HCT116 (cell line): ENCODE data around the gene SERPINA3. TPM values are rescaled to one million over a fixed set of nuclear protein-coding genes. Genes with fewer than 3 reads are reported as not detected.
"Not testable (repeated sequence)": the region's sequence is repeated elsewhere in the genome, so short reads cannot be mapped to it uniquely, and the experiment has no call there.

Source experiments
- ATAC-seq: fragments of 200-7000 bp; cut with Tn5 transposase; 2 replicates; pipeline ENCODE4 v1.9.1; 2020; ENCODE audit warnings: mild to moderate bottlenecking, moderate library complexity
- BruUV-seq: library from RNA; stranded (reverse); fragments of 400-500 nt; replicated peaks from 2 replicates; lab custom pipeline; 2021; lab: Mats Ljungman, UMichigan
- CTCF ChIA-PET: fragments of 300-600 bp; sonication (Branson Sonifier 250); formaldehyde crosslinking; loops from one replicate; lab custom pipeline; 2021; ENCODE audit warnings: antibody characterized with exemption; lab: Charles Lee
- POLR2A ChIA-PET: fragments of 300-600, 350-600 bp; sonication (Branson Sonifier 250); formaldehyde crosslinking; loops from one replicate; lab custom pipeline; 2021; ENCODE audit warnings: antibody characterized with exemption; lab: Charles Lee
- RAD21 ChIA-PET, 2 experiments: fragments of 300-600 bp; sonication (Branson Sonifier 250); formaldehyde crosslinking; loops; one replicate each; lab custom pipeline; 2023; ENCODE audit warnings: low total read pairs in 2 of 2; ENCODE audit not compliant: uncharacterized antibody in 2 of 2, unreplicated experiment in 2 of 2, low non-redundant PET in 1 of 2; lab: Charles Lee
- DNase-seq: peaks from one replicate; pipeline ENCODE4 v3.0.0-alpha.2; 2010; ENCODE audit warnings: low read depth, low spot score
- H2AFZ ChIP-seq: fragments of 200-600 bp; shearing (Covaris generic), sonication (generic); 2 replicates; pipeline ENCODE4 v1.6.1; 2017; ENCODE audit warnings: low read depth, mixed run types, mixed read lengths, antibody characterized with exemption, low read length; ENCODE audit not compliant: poor library complexity, severe bottlenecking
- H3K27ac ChIP-seq: 2 replicates; pipeline ENCODE4 v1.5.1; 2012; ENCODE audit warnings: low read depth, low read length
- H3K27me3 ChIP-seq: fragments of 200-600 bp; sonication (generic); 2 replicates; pipeline ENCODE4 v1.6.1; 2016; ENCODE audit warnings: mixed run types, low read length, mixed read lengths; ENCODE audit not compliant: insufficient read depth
- H3K36me3 ChIP-seq, 2 experiments: fragments of 200-500 bp in 1 of 2; fragments of 200-600 bp in 1 of 2; sonication (Bioruptor generic) in 1 of 2; sonication (generic) in 1 of 2; 2 replicates each; pipeline versions ENCODE4 v1.5.1 to v1.6.1; 2014 to 2016; ENCODE audit warnings: low read length in 2 of 2, inconsistent platforms in 1 of 2, mixed read lengths in 1 of 2, mixed run types in 1 of 2; ENCODE audit not compliant: insufficient read depth in 2 of 2, control insufficient read depth in 1 of 2
- H3K4me1 ChIP-seq, 2 experiments: fragments of 200-600 bp in 1 of 2; sonication (generic) in 1 of 2; 2 replicates each; pipeline versions ENCODE4 v1.5.1 to v1.6.1; 2012 to 2017; ENCODE audit warnings: low read length in 2 of 2, inconsistent platforms in 1 of 2, mild to moderate bottlenecking in 1 of 2, mixed read lengths in 1 of 2, mixed run types in 1 of 2, moderate library complexity in 1 of 2; ENCODE audit not compliant: insufficient read depth in 2 of 2, control insufficient read depth in 1 of 2
- H3K4me2 ChIP-seq: fragments of 200-600 bp; sonication (generic); 2 replicates; pipeline ENCODE4 v1.6.1; 2017; ENCODE audit warnings: mixed run types, low read length, mixed read lengths
- H3K4me3 ChIP-seq, 2 experiments: fragments of 200-600 bp in 1 of 2; sonication (generic) in 1 of 2; replicated peaks in 1 of 2; 2 replicates each; pipeline ENCODE4 v1.5.1; 2011 to 2016; ENCODE audit warnings: low read length in 2 of 2, control low read depth in 1 of 2, low read depth in 1 of 2, mild to moderate bottlenecking in 1 of 2, mixed read lengths in 1 of 2, mixed run types in 1 of 2
- H3K79me2 ChIP-seq: fragments of 200-600 bp; sonication (generic); 2 replicates; pipeline ENCODE4 v1.6.1; 2017; ENCODE audit warnings: mild to moderate bottlenecking, mixed run types, low read length, moderate library complexity, mixed read lengths; ENCODE audit not compliant: insufficient read depth
- H3K9ac ChIP-seq: fragments of 200-600 bp; sonication (generic); 2 replicates; pipeline ENCODE4 v1.6.1; 2016; ENCODE audit warnings: low read length, mixed read lengths
- H3K9me2 ChIP-seq: fragments of 200-600 bp; sonication (generic), shearing (Covaris generic); 2 replicates; pipeline ENCODE4 v1.6.1; 2017; ENCODE audit warnings: mixed run types, mild to moderate bottlenecking, moderate library complexity; ENCODE audit not compliant: insufficient read depth
- H3K9me3 ChIP-seq, 2 experiments: fragments of 200-500 bp in 1 of 2; fragments of 200-600 bp in 1 of 2; sonication (Bioruptor generic) in 1 of 2; sonication (generic) in 1 of 2; 2 replicates each; pipeline ENCODE4 v1.6.1; 2014 to 2017; ENCODE audit warnings: low read length in 2 of 2, mixed read lengths in 2 of 2, inconsistent platforms in 1 of 2, low read depth in 1 of 2, mild to moderate bottlenecking in 1 of 2, mixed run types in 1 of 2, moderate library complexity in 1 of 2; ENCODE audit not compliant: control insufficient read depth in 1 of 2, insufficient read depth in 1 of 2
- H4K20me1 ChIP-seq: fragments of 200-600 bp; sonication (generic), shearing (Covaris generic); 2 replicates; pipeline ENCODE4 v1.6.1; 2017; ENCODE audit warnings: mixed run types, mild to moderate bottlenecking, moderate library complexity; ENCODE audit not compliant: insufficient read depth
- CBX3 ChIP-seq: IDR thresholded peaks from 2 replicates; pipeline ENCODE4 v1.6.1; 2012; ENCODE audit warnings: low read depth
- EGR1 ChIP-seq: IDR thresholded peaks from 2 replicates; pipeline ENCODE4 v1.6.1; 2012; ENCODE audit warnings: low read depth
- ELF1 ChIP-seq: IDR thresholded peaks from 2 replicates; pipeline ENCODE4 v1.6.1; 2012; ENCODE audit warnings: low read depth, borderline replicate concordance
- EZH2phosphoT487 ChIP-seq: fragments of 200-600 bp; IDR thresholded peaks from 2 replicates; pipeline ENCODE4 v1.6.1; 2018; ENCODE audit warnings: antibody characterized with exemption, borderline replicate concordance
- FOSL1 ChIP-seq: IDR thresholded peaks from 2 replicates; pipeline ENCODE4 v1.6.1; 2012; ENCODE audit warnings: low read depth
- JUND ChIP-seq: IDR thresholded peaks from 2 replicates; pipeline ENCODE4 v1.6.1; 2012
- RAD21 ChIP-seq: IDR thresholded peaks from 2 replicates; pipeline ENCODE4 v1.6.1; 2012; ENCODE audit warnings: low read depth, mild to moderate bottlenecking
- SIN3A ChIP-seq: IDR thresholded peaks from 2 replicates; pipeline ENCODE4 v1.6.1; 2012; ENCODE audit warnings: low read depth
- TCF7L2 ChIP-seq: IDR thresholded peaks from 2 replicates; pipeline ENCODE4 v1.7.0; 2011; ENCODE audit warnings: borderline replicate concordance, inconsistent platforms; ENCODE audit not compliant: insufficient read depth, insufficient read length; ENCODE audit errors: extremely low read depth
- YY1 ChIP-seq: IDR thresholded peaks from 2 replicates; pipeline ENCODE4 v1.6.1; 2011; ENCODE audit warnings: low read length, low read depth, moderate library complexity, mild to moderate bottlenecking; ENCODE audit not compliant: insufficient replicate concordance; ENCODE audit errors: extremely low read depth
- ZNF274 ChIP-seq: fragments of 200-500 bp; sonication (Bioruptor generic); IDR thresholded peaks from 2 replicates; pipeline ENCODE4 v1.6.1; 2014; ENCODE audit warnings: mild to moderate bottlenecking, low read depth, low read length, inconsistent platforms
- intact Hi-C: fragments of 100-400 bp; cut with micrococcal nuclease; formaldehyde crosslinking; loops from 2 replicates; pipeline ENCODE4 v1.10.0; 2022
- total RNA-seq: library from RNA; stranded (reverse); gene quantifications from one replicate; pipeline ENCODE4 v1.2.1, GENCODE V29; 2021; ENCODE audit not compliant: unreplicated experiment
- TF ChIP-seq, protein P1 (sequence below): IDR thresholded peaks from 2 replicates; pipeline ENCODE4 v1.6.1; 2012; ENCODE audit warnings: low read depth
- TF ChIP-seq, protein P2 (sequence below): IDR thresholded peaks from 2 replicates; pipeline ENCODE4 v1.6.1; 2011; ENCODE audit warnings: mild to moderate bottlenecking, low read length, moderate library complexity; ENCODE audit not compliant: insufficient replicate concordance; ENCODE audit errors: extremely low read depth
- TF ChIP-seq, protein P3 (sequence below): IDR thresholded peaks from 2 replicates; pipeline ENCODE4 v1.6.1; 2012

Gene SERPINA3
- total RNA-seq, 1 experiment from 2014 or later, result 4.3 TPM

DNA sequence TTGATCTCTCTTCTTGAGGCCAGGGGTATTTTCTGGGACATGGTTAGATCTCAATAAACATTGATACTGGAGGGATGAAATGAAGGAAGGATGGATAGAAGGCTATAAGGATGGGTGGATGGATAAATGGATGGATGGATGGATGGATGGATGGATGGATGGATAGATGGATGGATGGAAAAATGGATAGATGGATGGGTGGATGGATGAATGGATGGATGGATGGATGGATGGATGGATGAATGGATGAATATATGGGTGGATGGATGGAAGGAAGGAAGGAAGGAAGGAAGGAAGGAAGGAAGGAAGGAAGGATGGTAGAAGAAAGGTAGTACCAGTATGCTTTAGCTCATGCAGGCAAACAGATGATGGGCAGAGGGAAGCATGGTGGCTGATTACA lies 34.7 kb upstream of the SERPINA3 start:
- H3K36me3 ChIP-seq, BruUV-seq, H3K9ac ChIP-seq, H3K79me2 ChIP-seq, H3K27me3 ChIP-seq, intact Hi-C loops, RAD21 ChIA-PET, H4K20me1 ChIP-seq, CTCF ChIA-PET, H3K27ac ChIP-seq, H3K4me3 ChIP-seq, H3K4me2 ChIP-seq, H2AFZ ChIP-seq, H3K9me2 ChIP-seq, H3K9me3 ChIP-seq, DNase-seq, POLR2A ChIA-PET, ATAC-seq: not testable (repeated sequence)
- peaks cover 0 to 11% of the 10 kb centered on the region in 2 experiments; a peak in 3 of 4 replicates for H3K4me1 ChIP-seq

DNA sequence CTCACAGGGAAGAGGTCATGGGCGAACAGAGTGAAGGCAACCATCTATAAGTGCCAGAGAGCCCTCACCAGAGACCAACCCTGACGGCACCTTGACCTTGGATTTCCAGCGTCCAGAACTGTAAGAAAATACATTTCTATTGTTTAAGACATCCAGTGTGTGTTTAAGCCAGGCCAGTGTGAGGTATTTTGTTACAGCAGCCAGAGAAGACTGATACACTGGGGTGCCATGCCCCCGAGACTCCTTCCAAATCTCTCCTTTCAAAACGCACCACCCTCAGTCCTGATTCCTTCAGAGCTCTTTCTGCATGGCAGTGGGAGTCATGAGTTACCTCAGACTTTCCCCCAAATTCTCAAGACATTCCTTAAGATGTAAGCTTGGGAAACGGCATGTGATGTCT lies 33.5 kb upstream of the SERPINA3 start:
- Histone ChIP-seq H3K27ac (no peak overlapping the region), H3K27me3 (no peaks in the 10 kb centered on the region), H3K9me2 (no peaks in the 10 kb centered on the region), H2AFZ (no peak overlapping the region), H3K9ac (no peak overlapping the region), H3K36me3 (no peaks in the 10 kb centered on the region), H3K4me1 (peaks cover 0 to 11% of the 10 kb centered on the region in 2 experiments; a peak in 3 of 4 replicates), H4K20me1 (no peaks in the 10 kb centered on the region), H3K4me3 (no peak overlapping the region), H3K9me3 (no peaks in the 10 kb centered on the region), H3K79me2 (no peaks in the 10 kb centered on the region), H3K4me2 (no peak overlapping the region)
- intact Hi-C loops, result no loop called here
- DNase-seq, result no peak
- no TSS peak for BruUV-seq
- no peak for ATAC-seq
- CTCF ChIA-PET, result no interaction called here
- POLR2A ChIA-PET, result no interaction called here
- RAD21 ChIA-PET, result no interaction called here
- TF ChIP-seq SIN3A (no peak), FOSL1 (no peak), YY1 (no peak), RAD21 (no peak), EGR1 (no peak), TCF7L2 (no peak), ZNF274 (no peak), CBX3 (no peak), EZH2phosphoT487 (no peak), JUND (no peak), ELF1 (no peak)
- TF ChIP-seq, protein P1, sequence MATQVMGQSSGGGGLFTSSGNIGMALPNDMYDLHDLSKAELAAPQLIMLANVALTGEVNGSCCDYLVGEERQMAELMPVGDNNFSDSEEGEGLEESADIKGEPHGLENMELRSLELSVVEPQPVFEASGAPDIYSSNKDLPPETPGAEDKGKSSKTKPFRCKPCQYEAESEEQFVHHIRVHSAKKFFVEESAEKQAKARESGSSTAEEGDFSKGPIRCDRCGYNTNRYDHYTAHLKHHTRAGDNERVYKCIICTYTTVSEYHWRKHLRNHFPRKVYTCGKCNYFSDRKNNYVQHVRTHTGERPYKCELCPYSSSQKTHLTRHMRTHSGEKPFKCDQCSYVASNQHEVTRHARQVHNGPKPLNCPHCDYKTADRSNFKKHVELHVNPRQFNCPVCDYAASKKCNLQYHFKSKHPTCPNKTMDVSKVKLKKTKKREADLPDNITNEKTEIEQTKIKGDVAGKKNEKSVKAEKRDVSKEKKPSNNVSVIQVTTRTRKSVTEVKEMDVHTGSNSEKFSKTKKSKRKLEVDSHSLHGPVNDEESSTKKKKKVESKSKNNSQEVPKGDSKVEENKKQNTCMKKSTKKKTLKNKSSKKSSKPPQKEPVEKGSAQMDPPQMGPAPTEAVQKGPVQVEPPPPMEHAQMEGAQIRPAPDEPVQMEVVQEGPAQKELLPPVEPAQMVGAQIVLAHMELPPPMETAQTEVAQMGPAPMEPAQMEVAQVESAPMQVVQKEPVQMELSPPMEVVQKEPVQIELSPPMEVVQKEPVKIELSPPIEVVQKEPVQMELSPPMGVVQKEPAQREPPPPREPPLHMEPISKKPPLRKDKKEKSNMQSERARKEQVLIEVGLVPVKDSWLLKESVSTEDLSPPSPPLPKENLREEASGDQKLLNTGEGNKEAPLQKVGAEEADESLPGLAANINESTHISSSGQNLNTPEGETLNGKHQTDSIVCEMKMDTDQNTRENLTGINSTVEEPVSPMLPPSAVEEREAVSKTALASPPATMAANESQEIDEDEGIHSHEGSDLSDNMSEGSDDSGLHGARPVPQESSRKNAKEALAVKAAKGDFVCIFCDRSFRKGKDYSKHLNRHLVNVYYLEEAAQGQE, result no peak
- TF ChIP-seq, protein P2, sequence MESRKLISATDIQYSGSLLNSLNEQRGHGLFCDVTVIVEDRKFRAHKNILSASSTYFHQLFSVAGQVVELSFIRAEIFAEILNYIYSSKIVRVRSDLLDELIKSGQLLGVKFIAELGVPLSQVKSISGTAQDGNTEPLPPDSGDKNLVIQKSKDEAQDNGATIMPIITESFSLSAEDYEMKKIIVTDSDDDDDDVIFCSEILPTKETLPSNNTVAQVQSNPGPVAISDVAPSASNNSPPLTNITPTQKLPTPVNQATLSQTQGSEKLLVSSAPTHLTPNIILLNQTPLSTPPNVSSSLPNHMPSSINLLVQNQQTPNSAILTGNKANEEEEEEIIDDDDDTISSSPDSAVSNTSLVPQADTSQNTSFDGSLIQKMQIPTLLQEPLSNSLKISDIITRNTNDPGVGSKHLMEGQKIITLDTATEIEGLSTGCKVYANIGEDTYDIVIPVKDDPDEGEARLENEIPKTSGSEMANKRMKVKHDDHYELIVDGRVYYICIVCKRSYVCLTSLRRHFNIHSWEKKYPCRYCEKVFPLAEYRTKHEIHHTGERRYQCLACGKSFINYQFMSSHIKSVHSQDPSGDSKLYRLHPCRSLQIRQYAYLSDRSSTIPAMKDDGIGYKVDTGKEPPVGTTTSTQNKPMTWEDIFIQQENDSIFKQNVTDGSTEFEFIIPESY, result no peak
- TF ChIP-seq, protein P3, sequence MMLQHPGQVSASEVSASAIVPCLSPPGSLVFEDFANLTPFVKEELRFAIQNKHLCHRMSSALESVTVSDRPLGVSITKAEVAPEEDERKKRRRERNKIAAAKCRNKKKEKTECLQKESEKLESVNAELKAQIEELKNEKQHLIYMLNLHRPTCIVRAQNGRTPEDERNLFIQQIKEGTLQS, result no peak
